ENCODE measurements around the gene GALNT9.
"Not testable (repeated sequence)": the region's sequence is repeated elsewhere in the genome, so short reads cannot be mapped to it uniquely, and the experiment has no call there.

GALNT9 gene

GRCh38 chr12:132247718-132248452, 81.5 kb downstream of the GALNT9 start:
- in situ Hi-C loops (cut with MboI; ENCODE audit: low pct_unique_long_range_greater_than_20kb, low sequenced_read_pairs): no loop called here
- no peak for DNase-seq

GRCh38 chr12:132246997-132247717, 82.2 kb downstream of the GALNT9 start:
- in situ Hi-C loops (cut with MboI; ENCODE audit: low pct_unique_long_range_greater_than_20kb, low sequenced_read_pairs): no loop called here
- no peak for DNase-seq

- in situ Hi-C loops (cut with MboI; ENCODE audit: low pct_unique_long_range_greater_than_20kb, low sequenced_read_pairs): no loop called here
- no peak for DNase-seq
These were observed 83.8 kb downstream of the GALNT9 start for GRCh38 chr12:132245521-132246101.

GRCh38 chr12:132244724-132245295, 84.6 kb downstream of the GALNT9 start:
- in situ Hi-C loops (cut with MboI; ENCODE audit: low pct_unique_long_range_greater_than_20kb, low sequenced_read_pairs): no loop called here
- DNase-seq: no peak

- in situ Hi-C loops (cut with MboI; ENCODE audit: low pct_unique_long_range_greater_than_20kb, low sequenced_read_pairs): no loop called here
- DNase-seq: no peak
These were observed 85.6 kb downstream of the GALNT9 start for GRCh38 chr12:132243596-132244310.

GRCh38 chr12:132243171-132243570, 86.2 kb downstream of the GALNT9 start:
- DNase-seq; in situ Hi-C loops (cut with MboI; ENCODE audit: low pct_unique_long_range_greater_than_20kb, low sequenced_read_pairs): not testable (repeated sequence)

- DNase-seq; in situ Hi-C loops (cut with MboI; ENCODE audit: low pct_unique_long_range_greater_than_20kb, low sequenced_read_pairs): not testable (repeated sequence)
These were observed 88.8 kb downstream of the GALNT9 start for GRCh38 chr12:132240669-132241007.

- no peak for DNase-seq
These were observed 89.4 kb downstream of the GALNT9 start for GRCh38 chr12:132239796-132240668.

GRCh38 chr12:132239392-132239791, 90.0 kb downstream of the GALNT9 start:
- in situ Hi-C loops (cut with MboI; ENCODE audit: low pct_unique_long_range_greater_than_20kb, low sequenced_read_pairs): no loop called here

More at GRCh38 chr12:132239796-132240668, 89.4 kb downstream of the GALNT9 start:
- in situ Hi-C loops (cut with MboI; ENCODE audit: low pct_unique_long_range_greater_than_20kb, low sequenced_read_pairs): no loop called here

GRCh38 chr12:132238884-132239283, 90.5 kb downstream of the GALNT9 start:
- in situ Hi-C loops (cut with MboI; ENCODE audit: low pct_unique_long_range_greater_than_20kb, low sequenced_read_pairs): no loop called here
- no peak for DNase-seq

More at GRCh38 chr12:132239392-132239791, 90.0 kb downstream of the GALNT9 start:
- no peak for DNase-seq

- in situ Hi-C loops (cut with MboI; ENCODE audit: low pct_unique_long_range_greater_than_20kb, low sequenced_read_pairs): no loop called here
- DNase-seq: no peak
These were observed 90.9 kb downstream of the GALNT9 start for GRCh38 chr12:132238488-132238854.

- in situ Hi-C loops (cut with MboI; ENCODE audit: low pct_unique_long_range_greater_than_20kb, low sequenced_read_pairs): no loop called here
- no peak for DNase-seq
These were observed 91.5 kb downstream of the GALNT9 start for GRCh38 chr12:132237772-132238487.

GRCh38 chr12:132236930-132237771, 92.2 kb downstream of the GALNT9 start:
- in situ Hi-C loops (cut with MboI; ENCODE audit: low pct_unique_long_range_greater_than_20kb, low sequenced_read_pairs): no loop called here
- DNase-seq: no peak

GRCh38 chr12:132236129-132236929, 93.1 kb downstream of the GALNT9 start:
- in situ Hi-C loops (cut with MboI; ENCODE audit: low pct_unique_long_range_greater_than_20kb, low sequenced_read_pairs): no loop called here
- DNase-seq: no peak

GRCh38 chr12:132235116-132235820, 94.1 kb downstream of the GALNT9 start:
- in situ Hi-C loops (cut with MboI; ENCODE audit: low pct_unique_long_range_greater_than_20kb, low sequenced_read_pairs): no loop called here
- DNase-seq: no peak

GRCh38 chr12:132230381-132230780, 99.0 kb downstream of the GALNT9 start:
- in situ Hi-C loops (cut with MboI; ENCODE audit: low pct_unique_long_range_greater_than_20kb, low sequenced_read_pairs): no loop called here
- no peak for DNase-seq
